Measurements from ENCODE around the gene TRAP1. TPM values are rescaled to one million over a fixed set of nuclear protein-coding genes. Genes with fewer than 3 reads are reported as not detected.

Gene TRAP1
- polyA plus RNA-seq, 1 of the 3 experiments (the other 2 are of a cell fraction): 129 TPM

- no peak overlapping the region for H3K4me3 ChIP-seq (ENCODE audit: low read depth in 2 of 2, low read length in 1 of 2)
- WGBS (ENCODE audit: low lambda C conversion rate): 94% methylated on average over 15 of the region's 15 CpGs
- H2AFZ ChIP-seq (ENCODE audit: low read depth): no peak overlapping the region
- DNase-seq: no peak
- no peak overlapping the region for H3K27ac ChIP-seq (ENCODE audit: low read depth in 2 of 2, low read length in 1 of 2)
- no peak for TF ChIP-seq RFX5 (IDR thresholded peaks at IDR 0.05; ENCODE audit: low read length)
- no peak for TF ChIP-seq IRF3 (IDR thresholded peaks at IDR 0.05; ENCODE audit: low read depth, low read length)
- no peak for TF ChIP-seq TCF12 (IDR thresholded peaks at IDR 0.05)
- no peak for TF ChIP-seq SIN3A (IDR thresholded peaks at IDR 0.05; ENCODE audit: borderline replicate concordance, low read depth, low read length)
- no peak for TF ChIP-seq ELF1 (IDR thresholded peaks at IDR 0.05)
- no peak for TF ChIP-seq TEAD4 (IDR thresholded peaks at IDR 0.05; ENCODE audit: borderline replicate concordance, insufficient read depth)
- TF ChIP-seq RCOR1 (IDR thresholded peaks at IDR 0.05; ENCODE audit: low read length): no peak
- TF ChIP-seq GATA2 (CRISPR knock-in tag; IDR thresholded peaks at IDR 0.05): no peak
- no peak for TF ChIP-seq PBX3 (IDR thresholded peaks at IDR 0.05)
- TF ChIP-seq USF2 (IDR thresholded peaks at IDR 0.05; ENCODE audit: borderline replicate concordance, low read depth, low read length): no peak
- no peak for TF ChIP-seq GABPA (IDR thresholded peaks at IDR 0.05; ENCODE audit: low read depth)
- no peak for TF ChIP-seq YY1 (IDR thresholded peaks at IDR 0.05; ENCODE audit: low read depth)
- TF ChIP-seq CHD2 (IDR thresholded peaks at IDR 0.05; ENCODE audit: low read length, partially characterized antibody): no peak
- no peak for TF ChIP-seq ZBTB33 (IDR thresholded peaks at IDR 0.05; ENCODE audit: borderline replicate concordance, low read depth)
- no peak for TF ChIP-seq TAF1 (IDR thresholded peaks at IDR 0.05; ENCODE audit: borderline replicate concordance, low read depth, low read length)
- no peak for TF ChIP-seq MXI1 (IDR thresholded peaks at IDR 0.05; ENCODE audit: low read depth, low read length)
- no peak for TF ChIP-seq MAX (IDR thresholded peaks at IDR 0.05; ENCODE audit: low read depth)
- TF ChIP-seq REST (IDR thresholded peaks at IDR 0.05; ENCODE audit: low read depth, low read length): no peak
- H3K4me1 ChIP-seq (ENCODE audit: control insufficient read depth in 1 of 2, insufficient read depth in 2 of 2, low read depth in 1 of 2, low read length in 1 of 2): peaks cover 0 to 26% of the 10 kb centered on the region in 2 experiments; a peak in 2 of 4 replicates
- H3K9me2 ChIP-seq: no peaks in the 10 kb centered on the region
- ChIA-PET POLR2A (no interaction called here), CTCF (no interaction called here)
- no peaks in the 10 kb centered on the region for H3K27me3 ChIP-seq (ENCODE audit: insufficient read depth)
- H3K79me2 ChIP-seq (ENCODE audit: insufficient read depth): peaks cover 12% of the 10 kb centered on the region; the same call in 1 of the 2 replicates
- H3K9ac ChIP-seq: no peak overlapping the region
- peaks cover 6% of the 10 kb centered on the region; the same call in 1 of the 2 replicates for H4K20me1 ChIP-seq (ENCODE audit: insufficient read depth)
- H3K4me2 ChIP-seq: no peak overlapping the region
- no peaks in the 10 kb centered on the region for H3F3A ChIP-seq (replicated peaks; ENCODE audit: insufficient read depth)
- peaks cover 51 to 52% of the 10 kb centered on the region in 2 experiments for H3K36me3 ChIP-seq (replicated peaks in 1 of 2; ENCODE audit: control insufficient read depth in 1 of 2, insufficient read depth in 2 of 2, low read length in 1 of 2)
- H3K9me3 ChIP-seq: no peaks in the 10 kb centered on the region
These were observed 35.7 kb upstream of the TRAP1 start for GRCh38 chr16:3752984-3753383.
